ENCODE measurements around the gene AVL9.

AVL9 gene

GRCh38 chr7:32532086-32532485 lies 36.8 kb downstream of the AVL9 start:
- no peak overlapping the region for H3K4me3 ChIP-seq (ENCODE audit: low read depth, low read length)
- no peak for DNase-seq (ENCODE audit: low read depth)
- TF ChIP-seq CTCF (IDR thresholded peaks at IDR 0.05; ENCODE audit: insufficient read depth, low read depth, low read length, missing control alignments), result no peak

GRCh38 chr7:32532716-32533115 lies 37.4 kb downstream of the AVL9 start:
- no peak for DNase-seq (ENCODE audit: low read depth)
- no peak overlapping the region for H3K4me3 ChIP-seq (ENCODE audit: low read depth, low read length)
- no peak for TF ChIP-seq CTCF (IDR thresholded peaks at IDR 0.05; ENCODE audit: insufficient read depth, low read depth, low read length, missing control alignments)

- H3K4me3 ChIP-seq (ENCODE audit: low read depth, low read length), result no peak overlapping the region
- TF ChIP-seq CTCF (IDR thresholded peaks at IDR 0.05; ENCODE audit: insufficient read depth, low read depth, low read length, missing control alignments), result no peak
- DNase-seq (ENCODE audit: low read depth), result no peak
Observed at GRCh38 chr7:32533276-32534029, 38.2 kb downstream of the AVL9 start.

GRCh38 chr7:32535162-32535702 lies 39.9 kb downstream of the AVL9 start:
- TF ChIP-seq CTCF (IDR thresholded peaks at IDR 0.05; ENCODE audit: insufficient read depth, low read depth, low read length, missing control alignments), result no peak
- DNase-seq (ENCODE audit: low read depth), result no peak
- no peak overlapping the region for H3K4me3 ChIP-seq (ENCODE audit: low read depth, low read length)

- no peak overlapping the region for H3K4me3 ChIP-seq (ENCODE audit: low read depth, low read length)
- DNase-seq (ENCODE audit: low read depth), result no peak
- no peak for TF ChIP-seq CTCF (IDR thresholded peaks at IDR 0.05; ENCODE audit: insufficient read depth, low read depth, low read length, missing control alignments)
Observed at GRCh38 chr7:32536016-32536415, 40.7 kb downstream of the AVL9 start.

GRCh38 chr7:32536585-32536984 lies 41.3 kb downstream of the AVL9 start:
- no peak for DNase-seq (ENCODE audit: low read depth)
- H3K4me3 ChIP-seq (ENCODE audit: low read depth, low read length), result no peak overlapping the region
- no peak for TF ChIP-seq CTCF (IDR thresholded peaks at IDR 0.05; ENCODE audit: insufficient read depth, low read depth, low read length, missing control alignments)

- H3K4me3 ChIP-seq (ENCODE audit: low read depth, low read length), result no peak overlapping the region
- no peak for DNase-seq (ENCODE audit: low read depth)
- TF ChIP-seq CTCF (IDR thresholded peaks at IDR 0.05; ENCODE audit: insufficient read depth, low read depth, low read length, missing control alignments), result no peak
Observed at GRCh38 chr7:32537760-32538159, 42.5 kb downstream of the AVL9 start.

All from GM12865 (cell line).